Measurements from ENCODE around the gene GJA3. TPM values are rescaled to one million over a fixed set of nuclear protein-coding genes. Genes with fewer than 3 reads are reported as not detected.
A peak's percentile ranks its signal among the peaks of the same experiment; 100 is the strongest.

Gene GJA3
- total RNA-seq, 1 donor from 2014 or later: 0.59 TPM

GRCh38 chr13:20105161-20105689, 55.6 kb downstream of the GJA3 start:
- no peak for DNase-seq (ENCODE audit: low read depth)

DNA sequence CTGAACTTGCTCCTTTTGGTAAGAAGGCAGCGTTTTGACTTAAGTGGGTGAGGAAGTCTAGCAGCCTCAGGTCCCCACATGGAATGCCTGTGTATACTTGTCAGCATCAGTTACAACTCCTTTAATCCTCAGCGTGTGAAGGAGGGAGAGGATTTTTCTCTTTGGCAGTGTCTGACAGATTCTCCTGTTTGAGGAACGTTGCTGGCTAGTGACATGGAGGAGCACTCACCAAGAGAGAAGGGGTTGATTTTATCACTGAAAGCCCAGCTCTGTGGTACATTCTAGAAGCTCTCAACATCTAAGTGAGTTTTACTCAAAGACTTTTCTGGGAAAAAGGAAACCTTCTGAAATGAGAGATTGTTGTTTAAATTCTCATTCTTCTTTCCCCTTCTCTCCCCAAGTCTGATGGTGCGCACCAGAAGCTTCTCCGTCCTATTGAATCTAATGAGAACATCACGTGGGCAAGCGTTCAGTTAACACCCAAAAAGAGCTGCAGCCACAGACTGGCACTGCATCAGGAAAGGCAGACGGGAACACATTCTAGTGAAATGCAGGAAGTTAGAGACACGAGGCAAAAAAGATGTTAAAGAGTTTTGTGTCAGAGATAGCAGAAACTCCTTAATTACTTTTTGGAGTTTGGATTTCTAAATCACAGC, 58.2 kb downstream of the GJA3 start:
- H3K36me3 Mint-ChIP-seq (ENCODE audit: low read depth, unreplicated experiment): peaks cover 3% of the 10 kb centered on the region
- no peak overlapping the region for H3K4me3 Mint-ChIP-seq (ENCODE audit: unreplicated experiment)
- no peak overlapping the region for H3K27ac Mint-ChIP-seq (ENCODE audit: unreplicated experiment)
- Histone ChIP-seq H3K9me3 (ENCODE audit: insufficient read depth, low read depth, low read length) (no peaks in the 10 kb centered on the region), H3K27me3 (ENCODE audit: insufficient read depth, low read length) (peaks cover 13% of the 10 kb centered on the region), H3K4me3 (ENCODE audit: insufficient read depth, low read depth, low read length) (no peak overlapping the region), H2AFZ (ENCODE audit: low read depth, low read length) (no peak overlapping the region), H3K4me1 (ENCODE audit: insufficient read depth, low read length) (no peaks in the 10 kb centered on the region), H3K4me2 (ENCODE audit: low read length) (no peak overlapping the region), H3K79me2 (ENCODE audit: insufficient read depth, low read length) (no peaks in the 10 kb centered on the region), H4K20me1 (ENCODE audit: insufficient read depth, low read length) (no peaks in the 10 kb centered on the region), H3K36me3 (ENCODE audit: insufficient read depth, low read length) (no peaks in the 10 kb centered on the region), H3K9ac (ENCODE audit: low read length) (no peak overlapping the region), H3K27ac (ENCODE audit: low read depth, low read length) (no peak overlapping the region)
- FAIRE-seq (peak; percentile 29), DNase-seq (ENCODE audit: low read depth) (no peak)
- TF ChIP-seq, protein P1, sequence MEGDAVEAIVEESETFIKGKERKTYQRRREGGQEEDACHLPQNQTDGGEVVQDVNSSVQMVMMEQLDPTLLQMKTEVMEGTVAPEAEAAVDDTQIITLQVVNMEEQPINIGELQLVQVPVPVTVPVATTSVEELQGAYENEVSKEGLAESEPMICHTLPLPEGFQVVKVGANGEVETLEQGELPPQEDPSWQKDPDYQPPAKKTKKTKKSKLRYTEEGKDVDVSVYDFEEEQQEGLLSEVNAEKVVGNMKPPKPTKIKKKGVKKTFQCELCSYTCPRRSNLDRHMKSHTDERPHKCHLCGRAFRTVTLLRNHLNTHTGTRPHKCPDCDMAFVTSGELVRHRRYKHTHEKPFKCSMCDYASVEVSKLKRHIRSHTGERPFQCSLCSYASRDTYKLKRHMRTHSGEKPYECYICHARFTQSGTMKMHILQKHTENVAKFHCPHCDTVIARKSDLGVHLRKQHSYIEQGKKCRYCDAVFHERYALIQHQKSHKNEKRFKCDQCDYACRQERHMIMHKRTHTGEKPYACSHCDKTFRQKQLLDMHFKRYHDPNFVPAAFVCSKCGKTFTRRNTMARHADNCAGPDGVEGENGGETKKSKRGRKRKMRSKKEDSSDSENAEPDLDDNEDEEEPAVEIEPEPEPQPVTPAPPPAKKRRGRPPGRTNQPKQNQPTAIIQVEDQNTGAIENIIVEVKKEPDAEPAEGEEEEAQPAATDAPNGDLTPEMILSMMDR (IDR thresholded peaks at IDR 0.05; ENCODE audit: insufficient read depth, low read depth, low read length): no peak
- no peak for TF ChIP-seq EZH2 (IDR thresholded peaks at IDR 0.05; ENCODE audit: insufficient read depth, low read length)
- H3K4me1 Mint-ChIP-seq (ENCODE audit: low read depth, unreplicated experiment): no peaks in the 10 kb centered on the region
- peaks cover 32% of the 10 kb centered on the region for H3K27me3 Mint-ChIP-seq (ENCODE audit: low read depth, unreplicated experiment)
- H3K9me3 Mint-ChIP-seq (ENCODE audit: unreplicated experiment): no peaks in the 10 kb centered on the region

More at GRCh38 chr13:20105161-20105689, 55.6 kb downstream of the GJA3 start:
- no peak overlapping the region for H3K9ac ChIP-seq (ENCODE audit: low read length)
- H3K27ac ChIP-seq (ENCODE audit: low read depth, low read length): no peak overlapping the region
- no peak overlapping the region for H3K4me3 ChIP-seq (ENCODE audit: insufficient read depth, low read depth, low read length)
- TF ChIP-seq, protein P1 (IDR thresholded peaks at IDR 0.05; ENCODE audit: insufficient read depth, low read depth, low read length): no peak
- no peak for TF ChIP-seq EZH2 (IDR thresholded peaks at IDR 0.05; ENCODE audit: insufficient read depth, low read length)
- no peaks in the 10 kb centered on the region for H3K9me3 ChIP-seq (ENCODE audit: insufficient read depth, low read depth, low read length)
- Mint-ChIP-seq H3K4me1 (ENCODE audit: low read depth, unreplicated experiment) (no peaks in the 10 kb centered on the region), H3K27ac (ENCODE audit: unreplicated experiment) (no peak overlapping the region), H3K36me3 (ENCODE audit: low read depth, unreplicated experiment) (peaks cover 5% of the 10 kb centered on the region), H3K4me3 (ENCODE audit: unreplicated experiment) (peak overlapping the region; percentile 66), H3K27me3 (ENCODE audit: low read depth, unreplicated experiment) (peaks cover 28% of the 10 kb centered on the region), H3K9me3 (ENCODE audit: unreplicated experiment) (no peaks in the 10 kb centered on the region)
- no peaks in the 10 kb centered on the region for H3K79me2 ChIP-seq (ENCODE audit: insufficient read depth, low read length)
- peaks cover 13% of the 10 kb centered on the region for H3K27me3 ChIP-seq (ENCODE audit: insufficient read depth, low read length)
- FAIRE-seq: no peak
- no peaks in the 10 kb centered on the region for H4K20me1 ChIP-seq (ENCODE audit: insufficient read depth, low read length)
- no peak overlapping the region for H2AFZ ChIP-seq (ENCODE audit: low read depth, low read length)
- no peaks in the 10 kb centered on the region for H3K4me1 ChIP-seq (ENCODE audit: insufficient read depth, low read length)
- no peak overlapping the region for H3K4me2 ChIP-seq (ENCODE audit: low read length)
- no peaks in the 10 kb centered on the region for H3K36me3 ChIP-seq (ENCODE audit: insufficient read depth, low read length)

Measured in astrocyte (in vitro differentiated cells and primary cell).